Measurements from ENCODE around the gene C5orf52.

GRCh38 chr5:157681048-157681447, 9.7 kb downstream of the C5orf52 start:
- no peak for TF ChIP-seq EP300 (IDR thresholded peaks at IDR 0.05)
- TF ChIP-seq, protein P1, sequence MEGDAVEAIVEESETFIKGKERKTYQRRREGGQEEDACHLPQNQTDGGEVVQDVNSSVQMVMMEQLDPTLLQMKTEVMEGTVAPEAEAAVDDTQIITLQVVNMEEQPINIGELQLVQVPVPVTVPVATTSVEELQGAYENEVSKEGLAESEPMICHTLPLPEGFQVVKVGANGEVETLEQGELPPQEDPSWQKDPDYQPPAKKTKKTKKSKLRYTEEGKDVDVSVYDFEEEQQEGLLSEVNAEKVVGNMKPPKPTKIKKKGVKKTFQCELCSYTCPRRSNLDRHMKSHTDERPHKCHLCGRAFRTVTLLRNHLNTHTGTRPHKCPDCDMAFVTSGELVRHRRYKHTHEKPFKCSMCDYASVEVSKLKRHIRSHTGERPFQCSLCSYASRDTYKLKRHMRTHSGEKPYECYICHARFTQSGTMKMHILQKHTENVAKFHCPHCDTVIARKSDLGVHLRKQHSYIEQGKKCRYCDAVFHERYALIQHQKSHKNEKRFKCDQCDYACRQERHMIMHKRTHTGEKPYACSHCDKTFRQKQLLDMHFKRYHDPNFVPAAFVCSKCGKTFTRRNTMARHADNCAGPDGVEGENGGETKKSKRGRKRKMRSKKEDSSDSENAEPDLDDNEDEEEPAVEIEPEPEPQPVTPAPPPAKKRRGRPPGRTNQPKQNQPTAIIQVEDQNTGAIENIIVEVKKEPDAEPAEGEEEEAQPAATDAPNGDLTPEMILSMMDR (IDR thresholded peaks at IDR 0.05) = no peak
- TF ChIP-seq POLR2A (IDR thresholded peaks at IDR 0.05) = no peak
